ENCODE data around the gene SEC24C.

The SEC24C gene

DNA sequence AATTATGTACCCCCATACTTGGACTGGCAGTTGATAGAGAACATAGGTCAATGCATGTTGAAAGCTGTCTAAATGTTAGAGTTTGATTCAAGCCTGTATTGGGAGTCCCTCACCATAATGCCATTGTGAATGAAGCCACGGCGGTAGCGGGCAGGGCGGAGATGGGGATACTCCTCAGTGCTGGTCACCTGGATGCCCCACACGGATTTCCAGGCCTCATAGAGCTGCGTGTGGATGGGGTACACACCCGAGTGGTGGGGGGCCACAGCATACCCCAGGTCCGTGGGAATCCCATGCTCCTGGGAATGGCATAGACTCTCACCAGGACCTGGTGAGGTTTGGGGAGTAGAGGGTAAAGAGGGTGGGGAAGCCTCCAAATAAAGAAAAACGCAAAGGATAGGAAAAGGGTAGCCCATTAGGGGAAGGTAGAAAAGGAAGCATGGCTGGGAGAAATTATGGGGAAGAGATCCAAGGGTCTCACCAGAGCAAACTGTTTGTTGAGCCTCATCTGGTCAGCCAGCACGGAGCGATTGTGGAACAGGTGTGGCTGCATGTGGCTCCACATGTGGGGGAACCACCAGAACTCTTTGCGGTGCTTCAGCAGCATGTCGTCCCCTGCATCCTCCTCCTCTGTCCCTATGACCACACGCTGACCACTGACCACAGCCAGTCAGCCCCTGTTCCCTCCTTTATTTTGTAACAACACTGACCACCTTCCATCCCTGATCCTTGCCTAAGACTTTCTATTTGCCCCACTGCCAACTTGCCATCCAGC is 62.2 kb downstream of the SEC24C start:
- Mint-ChIP-seq H3K9me3 (no peaks in the 10 kb centered on the region), H3K4me3 (peak overlapping the region in 1 of 2 donors; percentile 57), H3K27me3 (no peaks in the 10 kb centered on the region), H3K4me1 (peaks cover 74% of the 10 kb centered on the region), H3K27ac (peak overlapping the region; percentile 4 to 80)
- no peak for ATAC-seq
- DNase-seq, result no peak

DNA sequence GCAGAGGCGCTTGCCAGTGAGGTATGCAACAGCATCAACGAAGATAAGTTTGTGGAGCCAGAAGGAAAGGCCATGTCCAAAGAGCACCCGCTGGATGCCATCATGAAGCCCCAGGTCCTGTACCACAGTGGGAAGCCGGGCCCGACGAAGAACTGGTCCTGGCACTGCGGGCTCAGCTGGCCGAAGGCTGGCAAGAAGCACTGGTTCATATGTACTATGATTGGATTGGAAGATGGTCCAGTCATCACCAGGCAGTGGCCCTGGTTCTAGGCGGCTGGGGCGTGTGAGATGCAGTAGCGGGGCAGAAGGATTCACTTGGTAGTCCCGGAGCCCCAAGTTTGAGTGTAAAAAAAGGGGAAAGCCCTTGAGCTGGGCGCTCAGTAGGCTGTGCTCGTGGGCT is 63.3 kb downstream of the SEC24C start:
- no peak for ATAC-seq
- Mint-ChIP-seq H3K4me3 (peak overlapping the region; percentile 9 to 57), H3K9me3 (no peaks in the 10 kb centered on the region), H3K27ac (no peak overlapping the region), H3K27me3 (no peaks in the 10 kb centered on the region), H3K4me1 (peaks cover 73% of the 10 kb centered on the region)
- no peak for DNase-seq

DNA sequence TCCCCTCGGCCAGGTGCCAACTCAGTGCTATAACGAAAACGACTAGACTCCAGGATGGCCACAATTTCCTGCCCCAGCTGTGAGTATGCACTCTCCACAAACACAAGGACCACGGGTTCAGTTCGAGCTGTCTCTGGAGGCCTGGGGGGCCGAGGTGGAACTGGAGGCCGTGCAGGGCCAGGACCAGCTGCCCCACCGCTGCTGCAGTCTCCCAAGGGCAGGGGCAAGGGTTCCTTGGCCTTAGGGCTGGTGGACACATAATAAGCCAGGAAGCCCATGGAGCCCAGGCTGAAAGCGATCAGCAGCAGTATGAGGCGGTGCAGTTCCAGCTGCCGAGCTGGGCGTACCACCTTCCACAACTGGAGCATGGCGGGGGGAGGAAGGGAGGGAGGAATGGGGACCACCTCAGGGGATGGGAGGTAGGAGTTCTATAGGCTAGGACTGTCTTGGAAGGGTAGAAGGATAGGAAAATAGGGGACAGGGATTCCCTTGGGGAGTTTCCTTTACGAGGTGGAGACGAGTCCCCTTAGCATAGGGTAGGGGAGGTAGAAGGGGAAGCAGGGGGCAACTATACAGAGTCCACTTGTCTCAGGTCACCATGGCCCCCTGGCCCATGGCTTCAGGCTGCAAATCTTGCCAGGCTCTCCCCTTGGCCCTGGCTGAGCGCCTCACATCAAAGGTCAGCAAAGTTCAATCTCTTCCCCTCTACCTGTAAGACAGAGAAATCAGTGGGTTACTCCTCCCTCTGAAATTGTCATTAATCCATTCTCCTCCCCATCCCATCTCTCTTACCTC is 64.0 kb downstream of the SEC24C start:
- DNase-seq, result no peak
- ATAC-seq, result no peak
- Mint-ChIP-seq H3K4me3 (peak overlapping the region in 1 of 2 donors; percentile 89), H3K27ac (peak overlapping the region; percentile 78 to 100), H3K9me3 (no peaks in the 10 kb centered on the region), H3K27me3 (no peaks in the 10 kb centered on the region), H3K4me1 (peaks cover 66% of the 10 kb centered on the region)

DNA sequence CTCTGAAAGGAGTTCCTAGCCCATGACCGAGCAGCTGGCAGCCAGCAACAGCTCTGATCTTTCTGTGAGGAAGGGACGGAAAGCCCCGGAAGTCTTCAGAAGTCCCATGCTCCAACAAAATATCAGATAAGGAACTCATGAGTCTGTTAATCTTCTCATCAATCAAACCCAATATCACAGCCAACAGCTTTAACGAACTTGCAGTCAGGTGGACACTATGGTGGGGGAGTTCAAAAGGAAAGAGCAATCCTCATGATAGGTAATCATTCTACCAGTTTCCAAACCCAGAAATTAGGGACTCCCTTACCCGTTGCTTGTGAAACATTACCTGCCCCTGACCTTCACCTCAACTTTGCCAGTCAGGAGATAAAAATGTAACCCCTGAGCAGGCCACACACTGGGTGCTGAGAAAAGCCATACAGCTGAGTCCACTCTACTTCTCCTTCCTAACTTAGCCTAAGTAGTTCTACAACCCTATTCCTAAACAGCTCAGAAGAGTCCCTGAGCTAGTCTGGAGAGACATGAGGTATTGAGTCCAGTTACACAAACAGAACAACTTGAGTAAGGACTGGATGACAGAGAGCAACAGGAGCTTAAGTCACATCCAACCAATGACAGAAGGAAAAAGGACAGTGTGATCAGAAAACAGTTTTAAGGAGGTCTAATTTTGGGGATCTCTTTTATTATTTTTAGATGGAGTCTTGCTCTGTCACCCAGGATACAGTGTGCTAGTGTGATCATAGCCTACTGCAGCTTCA is 65.1 kb downstream of the SEC24C start:
- H3K9me3 Mint-ChIP-seq, result no peaks in the 10 kb centered on the region
- ATAC-seq, result no peak
- DNase-seq, result no peak
- peak overlapping the region; percentile 99 to 100 for H3K27ac Mint-ChIP-seq
- no peaks in the 10 kb centered on the region for H3K27me3 Mint-ChIP-seq
- H3K4me3 Mint-ChIP-seq, result peak overlapping the region; percentile 87 to 89
- peaks cover 56% of the 10 kb centered on the region for H3K4me1 Mint-ChIP-seq

DNA sequence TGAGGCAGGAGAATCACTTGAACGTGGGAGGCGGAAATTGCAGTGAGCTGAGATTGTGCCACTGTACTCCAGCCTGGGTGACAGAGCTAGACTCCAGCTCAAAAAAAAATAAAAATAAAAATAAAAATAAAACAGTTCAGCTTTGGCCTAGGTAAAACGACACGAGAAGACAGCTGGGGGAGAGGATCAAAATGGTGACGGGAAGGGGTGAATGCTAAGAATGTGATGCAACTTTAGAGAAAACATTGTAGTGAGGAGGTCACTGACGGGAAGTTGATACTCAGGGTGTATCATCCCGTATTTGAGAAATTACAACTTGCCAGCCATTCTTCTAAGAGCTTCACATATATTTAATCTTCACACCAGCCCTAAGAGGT is 66.2 kb downstream of the SEC24C start:
- peak; percentile 33 for ATAC-seq
- Mint-ChIP-seq H3K27ac (peak overlapping the region; percentile 99 to 100), H3K4me1 (peaks cover 52% of the 10 kb centered on the region)

DNA sequence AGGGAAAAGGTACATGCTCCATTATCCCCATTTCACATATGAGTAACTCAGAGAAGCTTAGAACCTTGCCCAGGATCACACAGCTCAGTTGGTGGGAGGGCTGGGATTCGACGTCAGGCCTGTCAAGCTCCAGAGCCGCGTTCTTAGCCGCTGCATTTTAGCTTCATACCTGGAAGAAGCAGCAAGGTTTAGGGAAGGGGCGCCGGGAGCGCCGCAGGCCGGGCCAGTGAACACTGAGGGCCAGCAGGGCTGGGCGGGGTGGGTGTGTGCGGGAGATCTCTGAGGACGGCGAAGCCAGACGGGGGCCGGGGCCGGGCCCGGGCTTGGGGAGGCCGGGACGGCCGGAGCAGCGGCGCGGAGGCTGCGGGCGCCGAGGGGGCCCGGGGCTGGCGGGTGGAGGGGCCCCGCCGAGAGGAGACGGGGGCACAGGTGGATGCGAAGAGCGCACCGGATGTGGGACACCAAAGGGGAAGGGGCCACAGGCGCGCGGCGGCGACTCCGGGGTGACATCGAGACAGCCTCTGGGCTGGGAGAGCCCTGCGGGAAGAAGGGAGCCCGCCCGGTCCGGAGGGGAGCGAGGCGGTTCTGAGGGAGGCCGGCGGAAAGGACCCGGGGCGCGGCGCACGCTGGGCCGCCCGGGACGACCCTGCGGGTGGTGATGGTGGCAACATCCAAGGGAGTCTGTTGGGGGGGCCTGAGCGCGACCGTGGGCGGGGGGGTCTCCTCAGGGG is 66.7 kb downstream of the SEC24C start:
- no peaks in the 10 kb centered on the region for H3K27me3 Mint-ChIP-seq
- H3K4me3 Mint-ChIP-seq, result peak overlapping the region; percentile 87 to 89
- H3K27ac Mint-ChIP-seq, result peak overlapping the region; percentile 99 to 100
- H3K4me1 Mint-ChIP-seq, result peaks cover 48% of the 10 kb centered on the region
- no peaks in the 10 kb centered on the region for H3K9me3 Mint-ChIP-seq
- ATAC-seq, result peak; percentile 69
- DNase-seq, result peak; percentile 71 to 75

More for the DNA sequence above, 66.2 kb downstream of the SEC24C start:
- peak; percentile 19 to 41 for DNase-seq
- no peaks in the 10 kb centered on the region for H3K9me3 Mint-ChIP-seq
- H3K4me3 Mint-ChIP-seq, result peak overlapping the region; percentile 87 to 89
- H3K27me3 Mint-ChIP-seq, result no peaks in the 10 kb centered on the region

DNA sequence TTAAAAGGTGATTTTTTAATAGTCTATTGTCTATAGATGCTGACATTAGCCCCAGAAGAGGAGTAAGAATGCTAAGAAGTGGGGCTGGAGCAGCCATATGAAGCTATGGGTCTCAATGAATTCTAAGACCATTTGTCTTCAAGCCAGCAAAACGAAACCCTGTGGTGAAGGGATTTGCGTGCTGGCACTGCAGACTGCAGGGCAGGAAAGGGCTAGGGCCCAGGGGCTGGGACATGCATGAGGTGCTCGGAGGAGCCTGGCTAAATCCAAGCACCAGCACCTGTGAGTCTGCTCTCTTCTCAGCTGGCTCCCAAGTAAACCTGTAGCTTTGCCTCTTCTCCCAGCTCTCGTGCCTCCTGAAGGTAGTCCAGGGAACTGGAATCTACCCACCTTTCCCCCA is 68.5 kb downstream of the SEC24C start:
- ATAC-seq (no peak), DNase-seq (no peak)
- Mint-ChIP-seq H3K9me3 (no peaks in the 10 kb centered on the region), H3K27me3 (no peaks in the 10 kb centered on the region), H3K27ac (peak overlapping the region; percentile 59 to 76), H3K4me1 (peaks cover 31% of the 10 kb centered on the region), H3K4me3 (peak overlapping the region; percentile 8 to 55)

DNA sequence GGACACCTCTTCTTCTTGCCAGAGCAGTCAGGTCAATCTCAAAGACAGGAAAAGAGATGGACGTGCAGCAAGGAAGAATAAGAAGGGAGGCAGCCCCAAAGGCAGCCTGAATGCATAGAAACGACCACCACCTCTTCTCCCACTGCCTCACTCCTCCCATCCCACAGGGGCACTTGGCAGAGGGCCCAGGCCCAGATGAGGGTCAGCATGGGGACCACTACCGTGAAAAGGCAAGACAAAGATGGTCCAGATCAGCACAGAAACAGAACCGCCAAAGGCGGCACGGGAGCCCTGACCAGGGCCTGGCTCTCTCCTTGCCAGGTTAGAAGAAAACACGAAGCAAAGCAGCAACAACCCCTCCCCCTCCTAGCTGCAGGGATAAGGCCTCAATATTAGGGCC is 69.2 kb downstream of the SEC24C start:
- Mint-ChIP-seq H3K4me1 (peaks cover 24% of the 10 kb centered on the region), H3K27ac (no peak overlapping the region), H3K4me3 (no peak overlapping the region), H3K27me3 (no peaks in the 10 kb centered on the region), H3K9me3 (no peaks in the 10 kb centered on the region)
- ATAC-seq, result no peak
- no peak for DNase-seq

DNA sequence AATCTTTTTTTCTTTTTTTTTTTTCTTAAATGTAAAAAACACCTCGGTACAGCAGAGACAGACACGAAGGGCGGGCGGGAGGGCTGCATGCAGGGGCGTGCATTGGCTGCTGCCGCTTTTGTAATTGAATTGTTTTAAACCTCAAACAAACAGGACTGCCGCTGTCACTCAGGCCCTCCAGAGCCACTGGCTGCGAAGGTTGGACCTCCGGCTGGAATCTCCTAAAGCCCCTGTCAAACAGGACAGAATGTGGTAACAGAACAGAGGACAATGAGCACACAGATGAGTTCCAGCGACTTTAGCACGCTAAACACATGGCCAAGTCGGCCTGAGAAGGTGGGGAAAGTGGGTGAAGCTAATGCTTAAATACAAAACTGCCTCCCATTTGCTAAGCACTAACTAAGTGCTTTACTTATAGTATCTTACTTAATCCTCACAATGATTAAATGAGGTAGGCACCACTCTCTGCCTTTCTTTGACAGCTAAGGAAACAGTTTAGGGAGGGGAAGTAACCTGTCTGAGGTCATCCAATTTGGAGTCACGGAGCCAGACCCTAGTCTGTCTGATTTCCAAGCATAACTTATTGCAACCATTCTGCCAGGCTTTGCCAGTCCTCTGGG is 70.2 kb downstream of the SEC24C start:
- Mint-ChIP-seq H3K9me3 (no peaks in the 10 kb centered on the region), H3K27me3 (no peaks in the 10 kb centered on the region), H3K4me1 (peaks cover 13% of the 10 kb centered on the region), H3K4me3 (no peak overlapping the region), H3K27ac (peak overlapping the region in 1 of 2 donors; percentile 68)
- no peak for ATAC-seq
- DNase-seq, result no peak

DNA sequence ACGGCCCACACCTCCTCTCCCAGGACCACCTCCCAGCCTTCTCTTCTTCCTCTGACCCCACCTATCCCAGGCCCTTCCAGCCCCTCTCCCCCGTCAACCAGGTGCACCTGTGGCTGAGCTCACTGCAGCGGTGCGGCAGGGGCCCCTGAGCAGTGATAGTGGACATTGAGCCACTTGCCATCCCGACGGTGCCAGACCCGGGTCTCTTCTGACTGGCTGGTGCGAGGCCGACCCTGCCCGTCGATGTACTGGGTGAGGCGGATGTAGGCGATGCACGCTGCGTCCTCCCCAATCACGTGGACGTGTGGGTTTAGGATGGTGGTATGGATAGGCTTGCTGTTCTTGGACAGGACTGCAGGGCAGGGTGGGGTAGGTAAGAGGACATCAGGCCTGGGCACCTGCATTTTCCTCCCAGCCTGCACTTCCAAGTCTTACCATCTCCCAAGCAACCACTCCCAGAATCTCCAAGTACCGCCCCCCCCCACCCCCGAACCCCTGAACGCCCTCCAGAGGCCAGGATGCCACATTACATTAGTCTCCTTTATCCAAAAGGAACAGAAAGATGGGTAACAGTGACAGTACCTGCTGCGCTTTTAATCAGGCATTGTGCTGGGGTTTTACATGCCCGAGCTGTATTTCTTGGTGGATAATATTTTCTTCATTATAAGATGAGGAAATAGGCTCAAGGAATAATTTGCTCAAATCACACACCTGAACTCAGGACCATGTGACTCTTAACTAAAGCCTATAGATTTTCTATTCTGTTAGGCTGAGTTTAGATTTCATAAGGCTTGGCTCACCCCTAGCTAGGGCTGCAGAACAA is 70.9 kb downstream of the SEC24C start:
- Mint-ChIP-seq H3K4me3 (no peak overlapping the region), H3K4me1 (peaks cover 6% of the 10 kb centered on the region), H3K27ac (no peak overlapping the region), H3K9me3 (no peaks in the 10 kb centered on the region), H3K27me3 (no peaks in the 10 kb centered on the region)
- DNase-seq (no peak), ATAC-seq (no peak)

DNA sequence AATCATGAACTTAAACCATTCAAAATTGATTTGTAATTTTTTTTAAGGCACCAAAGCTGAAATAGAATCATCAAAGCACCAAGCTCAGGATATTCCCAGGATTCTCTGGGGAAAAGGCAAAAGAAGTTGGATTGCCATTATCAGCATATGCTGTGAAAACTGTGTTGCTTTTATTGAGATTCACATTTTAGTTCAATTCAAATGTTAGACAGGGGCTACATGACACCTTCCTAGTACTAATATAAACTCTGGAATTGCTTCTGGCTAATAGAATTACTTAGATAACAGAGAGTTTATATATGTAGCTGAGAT is 71.5 kb downstream of the SEC24C start:
- H3K4me3 Mint-ChIP-seq, result no peak overlapping the region
- H3K27ac Mint-ChIP-seq, result peak overlapping the region in 1 of 2 donors; percentile 43
- H3K4me1 Mint-ChIP-seq, result peaks cover under 1% of the 10 kb centered on the region
- DNase-seq, result no peak
- H3K9me3 Mint-ChIP-seq, result no peaks in the 10 kb centered on the region
- no peaks in the 10 kb centered on the region for H3K27me3 Mint-ChIP-seq
- ATAC-seq, result no peak

DNA sequence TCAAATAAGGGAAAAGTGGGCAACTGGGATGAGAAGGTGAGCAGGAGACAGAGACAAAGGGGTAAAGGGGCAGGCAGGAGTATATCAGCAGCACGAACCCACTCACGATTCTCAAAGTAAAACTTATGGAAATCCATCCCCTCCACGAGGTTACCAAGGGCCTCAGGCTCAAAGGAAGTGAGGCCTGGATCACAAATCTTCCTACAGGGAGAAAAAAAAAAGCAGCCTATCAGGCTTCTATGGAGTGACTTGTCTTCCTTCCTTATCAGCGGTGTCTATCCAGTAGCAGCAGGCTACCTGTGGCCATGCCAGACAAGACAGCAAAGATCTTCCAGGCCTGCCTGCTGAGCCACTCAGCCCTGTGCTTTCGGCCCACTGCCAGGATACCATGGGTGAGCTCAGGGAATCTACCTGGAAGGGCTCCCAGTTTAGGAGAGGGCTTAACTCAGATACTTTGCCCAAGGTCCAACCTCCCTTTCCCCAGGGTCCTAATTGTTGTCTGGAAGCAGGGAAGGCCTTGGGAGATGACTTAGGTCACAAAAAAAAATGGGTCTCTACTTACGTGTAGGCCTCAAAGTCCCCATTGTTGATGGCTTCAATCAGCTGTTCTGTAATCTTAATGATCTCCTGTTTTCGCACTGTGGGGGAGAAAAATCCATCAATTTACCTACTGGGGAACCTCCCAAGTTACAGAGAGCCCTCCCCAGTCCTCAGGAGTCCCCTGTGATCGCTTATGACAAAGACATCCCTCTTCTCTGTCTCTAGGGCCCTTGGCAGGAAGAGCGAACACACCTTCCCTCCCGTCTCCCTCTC is 73.0 kb downstream of the SEC24C start:
- Mint-ChIP-seq H3K9me3 (no peaks in the 10 kb centered on the region), H3K4me3 (no peak overlapping the region), H3K4me1 (no peaks in the 10 kb centered on the region), H3K27me3 (no peaks in the 10 kb centered on the region), H3K27ac (no peak overlapping the region)
- DNase-seq (no peak), ATAC-seq (no peak)

DNA sequence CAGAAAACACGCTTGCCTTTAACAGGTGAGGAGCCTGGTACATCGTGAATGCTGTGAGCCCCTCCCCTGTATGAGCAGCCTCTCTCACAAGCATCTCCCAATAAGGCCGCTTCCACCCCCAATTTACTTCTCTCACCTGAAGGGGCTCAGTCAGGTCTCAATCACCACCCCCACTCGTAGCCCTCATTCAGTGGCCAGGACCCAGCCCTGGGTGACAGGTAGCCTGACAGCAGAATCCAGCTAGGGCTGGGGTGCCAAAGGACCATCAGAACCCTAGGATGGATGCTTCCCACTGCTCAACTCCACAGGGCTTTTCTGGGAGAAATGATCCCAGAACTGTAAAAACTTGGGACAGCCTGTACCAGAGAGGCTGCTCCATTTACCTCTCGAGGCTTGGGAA is 73.7 kb downstream of the SEC24C start:
- H3K27me3 Mint-ChIP-seq, result no peaks in the 10 kb centered on the region
- no peaks in the 10 kb centered on the region for H3K9me3 Mint-ChIP-seq
- no peak overlapping the region for H3K4me3 Mint-ChIP-seq
- ATAC-seq (no peak), DNase-seq (no peak)
- H3K27ac Mint-ChIP-seq, result no peak overlapping the region
- H3K4me1 Mint-ChIP-seq, result no peaks in the 10 kb centered on the region

DNA sequence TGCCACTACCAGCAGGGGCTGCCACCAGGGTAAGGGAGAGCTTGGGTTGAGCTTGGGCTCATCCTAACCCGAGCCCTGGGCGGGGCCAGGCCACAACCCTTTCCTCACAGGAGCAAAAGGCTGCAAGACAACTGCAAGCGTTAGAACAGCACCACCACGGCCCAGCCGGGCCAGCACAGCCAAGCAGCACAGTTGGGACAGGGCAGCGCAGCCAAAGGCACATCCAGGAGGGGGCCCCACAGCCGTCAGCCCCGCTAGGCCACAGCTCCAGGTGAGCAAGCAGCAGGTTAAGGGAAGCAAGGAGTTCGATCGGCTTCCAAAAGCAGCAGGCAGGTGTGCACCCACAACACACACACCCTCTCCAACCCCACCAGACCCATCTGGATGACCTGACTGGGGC is 74.2 kb downstream of the SEC24C start:
- Mint-ChIP-seq H3K4me3 (no peak overlapping the region), H3K27me3 (no peaks in the 10 kb centered on the region), H3K27ac (no peak overlapping the region), H3K9me3 (no peaks in the 10 kb centered on the region), H3K4me1 (no peaks in the 10 kb centered on the region)
- no peak for DNase-seq
- peak; percentile 27 for ATAC-seq

Measured in stimulated activated naive CD8-positive, alpha-beta T cell treated with anti-CD3 and anti-CD28 coated beads, Interleukin-15, amount 100 ng/mL, for 72 hours (primary cell).